ENCODE measurements around the gene MRPL3. TPM values are rescaled to one million over a fixed set of nuclear protein-coding genes. Genes with fewer than 3 reads are reported as not detected.
"Not testable (repeated sequence)": the region's sequence is repeated elsewhere in the genome, so short reads cannot be mapped to it uniquely, and the experiment has no call there.

Gene MRPL3
- total RNA-seq, 1 donor from 2014 or later, result 47.7 TPM

- intact Hi-C loops (cut with DNase I), result no loop called here
- no peak for DNase-seq (ENCODE audit: low spot score)
Measured at GRCh38 chr3:131518680-131519079, 15.9 kb upstream of the MRPL3 start.

- intact Hi-C loops (cut with DNase I), result no loop called here
- no peak for DNase-seq (ENCODE audit: low spot score)
Measured at GRCh38 chr3:131505421-131505820, 2.6 kb upstream of the MRPL3 start.

- intact Hi-C loops (cut with DNase I), result loop anchor here (5.0 kb wide), 1 partner anchor 121 kb away; the partner anchor contains the start of gene NUDT16
- no peak for DNase-seq (ENCODE audit: low spot score)
Measured at GRCh38 chr3:131503320-131503635, 507 bp upstream of the MRPL3 start.

- no peak for DNase-seq (ENCODE audit: low spot score)
- intact Hi-C loops (cut with DNase I), result loop anchor here (5.0 kb wide), 1 partner anchor 120 kb away; the partner anchor contains the start of gene NUDT16
Measured at GRCh38 chr3:131501949-131502348, 822 bp downstream of the MRPL3 start.

GRCh38 chr3:131494706-131495105 lies 8.1 kb downstream of the MRPL3 start:
- intact Hi-C loops (cut with DNase I), result no loop called here

GRCh38 chr3:131491775-131492174 lies 11.0 kb downstream of the MRPL3 start:
- intact Hi-C loops (cut with DNase I), result no loop called here

More at GRCh38 chr3:131494706-131495105, 8.1 kb downstream of the MRPL3 start:
- no peak for DNase-seq (ENCODE audit: low spot score)

GRCh38 chr3:131491084-131491483 lies 11.7 kb downstream of the MRPL3 start:
- DNase-seq (ENCODE audit: low spot score), result no peak
- intact Hi-C loops (cut with DNase I), result no loop called here

More at GRCh38 chr3:131491775-131492174, 11.0 kb downstream of the MRPL3 start:
- DNase-seq (ENCODE audit: low spot score), result no peak

GRCh38 chr3:131486545-131486944 lies 16.2 kb downstream of the MRPL3 start:
- DNase-seq (ENCODE audit: low spot score); intact Hi-C loops (cut with DNase I): not testable (repeated sequence)

GRCh38 chr3:131485119-131485518 lies 17.7 kb downstream of the MRPL3 start:
- no peak for DNase-seq (ENCODE audit: low spot score)
- intact Hi-C loops (cut with DNase I), result no loop called here

GRCh38 chr3:131484496-131485111 lies 18.2 kb downstream of the MRPL3 start:
- intact Hi-C loops (cut with DNase I), result no loop called here
- no peak for DNase-seq (ENCODE audit: low spot score)

- intact Hi-C loops (cut with DNase I), result no loop called here
- no peak for DNase-seq (ENCODE audit: low spot score)
Measured at GRCh38 chr3:131480116-131480515, 22.7 kb downstream of the MRPL3 start.

GRCh38 chr3:131477813-131478212 lies 25.0 kb downstream of the MRPL3 start:
- no peak for DNase-seq (ENCODE audit: low spot score)
- intact Hi-C loops (cut with DNase I), result no loop called here

GRCh38 chr3:131474115-131474514 lies 28.7 kb downstream of the MRPL3 start:
- intact Hi-C loops (cut with DNase I), result no loop called here
- DNase-seq (ENCODE audit: low spot score), result no peak

GRCh38 chr3:131470377-131470776 lies 32.4 kb downstream of the MRPL3 start:
- no peak for DNase-seq (ENCODE audit: low spot score)

GRCh38 chr3:131458653-131459052 lies 44.1 kb downstream of the MRPL3 start:
- intact Hi-C loops (cut with DNase I), result no loop called here
- DNase-seq (ENCODE audit: low spot score), result no peak

More at GRCh38 chr3:131470377-131470776, 32.4 kb downstream of the MRPL3 start:
- intact Hi-C loops (cut with DNase I), result no loop called here

GRCh38 chr3:131457220-131457619 lies 45.6 kb downstream of the MRPL3 start:
- intact Hi-C loops (cut with DNase I), result no loop called here
- no peak for DNase-seq (ENCODE audit: low spot score)

- intact Hi-C loops (cut with DNase I), result no loop called here
- no peak for DNase-seq (ENCODE audit: low spot score)
Measured at GRCh38 chr3:131454501-131454900, 48.3 kb downstream of the MRPL3 start.

- DNase-seq (ENCODE audit: low spot score), result no peak
- intact Hi-C loops (cut with DNase I), result no loop called here
Measured at GRCh38 chr3:131453533-131453932, 49.2 kb downstream of the MRPL3 start.

- no peak for DNase-seq (ENCODE audit: low spot score)
- intact Hi-C loops (cut with DNase I), result no loop called here
Measured at GRCh38 chr3:131447349-131447748, 55.4 kb downstream of the MRPL3 start.

- intact Hi-C loops (cut with DNase I), result no loop called here
Measured at GRCh38 chr3:131444180-131444579, 58.6 kb downstream of the MRPL3 start.

GRCh38 chr3:131439084-131439483 lies 63.7 kb downstream of the MRPL3 start:
- DNase-seq (ENCODE audit: low spot score), result no peak
- intact Hi-C loops (cut with DNase I), result no loop called here

More at GRCh38 chr3:131444180-131444579, 58.6 kb downstream of the MRPL3 start:
- no peak for DNase-seq (ENCODE audit: low spot score)

- DNase-seq (ENCODE audit: low spot score), result no peak
- intact Hi-C loops (cut with DNase I), result no loop called here
Measured at GRCh38 chr3:131435000-131435399, 67.8 kb downstream of the MRPL3 start.

Measured in cardiac septum (tissue), 1 donor.